Stimulated activated CD4-positive, alpha-beta T cell treated with anti-CD3 and anti-CD28 coated beads, TNF-alpha, amount 100 ng/mL, for 48 hours (primary cell): ENCODE results near the gene TM4SF18.
"Not testable (repeated sequence)": the region's sequence is repeated elsewhere in the genome, so short reads cannot be mapped to it uniquely, and the experiment has no call there.

Source experiments
- DNase-seq, 3 donors: peaks; one replicate each; pipeline ENCODE4 v3.0.0-alpha.2; 2020; ENCODE audit warnings: low read depth in 3 of 3

TM4SF18 gene

GRCh38 chr3:149368674-149369497, 35.5 kb upstream of the TM4SF18 start:
- no peak for DNase-seq

- no peak for DNase-seq
These were observed 34.8 kb upstream of the TM4SF18 start for GRCh38 chr3:149368201-149368673.

- DNase-seq, result peak in 1 of 3 donors; percentile 20
These were observed 33.8 kb upstream of the TM4SF18 start for GRCh38 chr3:149366941-149367840.

GRCh38 chr3:149366031-149366430, 32.6 kb upstream of the TM4SF18 start:
- no peak for DNase-seq

GRCh38 chr3:149364624-149365023, 31.2 kb upstream of the TM4SF18 start:
- no peak for DNase-seq

GRCh38 chr3:149363053-149363452, 29.6 kb upstream of the TM4SF18 start:
- DNase-seq, result no peak

GRCh38 chr3:149362366-149362765, 28.9 kb upstream of the TM4SF18 start:
- DNase-seq, result no peak

GRCh38 chr3:149356630-149357029, 23.2 kb upstream of the TM4SF18 start:
- no peak for DNase-seq

GRCh38 chr3:149356044-149356592, 22.7 kb upstream of the TM4SF18 start:
- DNase-seq, result no peak

- no peak for DNase-seq
These were observed 20.2 kb upstream of the TM4SF18 start for GRCh38 chr3:149353581-149354184.

GRCh38 chr3:149352556-149352955, 19.1 kb upstream of the TM4SF18 start:
- DNase-seq, result peak in 2 of 3 donors; percentile 8 to 20

GRCh38 chr3:149343951-149344350, 10.5 kb upstream of the TM4SF18 start:
- DNase-seq, result no peak

- no peak for DNase-seq
These were observed 9.3 kb upstream of the TM4SF18 start for GRCh38 chr3:149342413-149343380.

GRCh38 chr3:149340310-149340933, 7.0 kb upstream of the TM4SF18 start:
- no peak for DNase-seq

GRCh38 chr3:149339931-149340309, 6.5 kb upstream of the TM4SF18 start:
- DNase-seq, result no peak

GRCh38 chr3:149337486-149337885, 4.0 kb upstream of the TM4SF18 start:
- DNase-seq, result not testable (repeated sequence)

- no peak for DNase-seq
These were observed 3.5 kb upstream of the TM4SF18 start for GRCh38 chr3:149336925-149337324.

GRCh38 chr3:149332771-149333170, 665 bp downstream of the TM4SF18 start:
- no peak for DNase-seq

GRCh38 chr3:149332227-149332765, 1.1 kb downstream of the TM4SF18 start:
- DNase-seq, result no peak

- DNase-seq, result no peak
These were observed 2.0 kb downstream of the TM4SF18 start for GRCh38 chr3:149331396-149331795.
